ENCODE data around the gene PRF1. TPM values are rescaled to one million over a fixed set of nuclear protein-coding genes. Genes with fewer than 3 reads are reported as not detected.

The PRF1 gene
- total and polyA plus RNA-seq, 2 of the 13 experiments (the other 11 are each of a cell fraction or from before 2014, with no cell fraction given), result 1.00 to 1.4 TPM

DNA sequence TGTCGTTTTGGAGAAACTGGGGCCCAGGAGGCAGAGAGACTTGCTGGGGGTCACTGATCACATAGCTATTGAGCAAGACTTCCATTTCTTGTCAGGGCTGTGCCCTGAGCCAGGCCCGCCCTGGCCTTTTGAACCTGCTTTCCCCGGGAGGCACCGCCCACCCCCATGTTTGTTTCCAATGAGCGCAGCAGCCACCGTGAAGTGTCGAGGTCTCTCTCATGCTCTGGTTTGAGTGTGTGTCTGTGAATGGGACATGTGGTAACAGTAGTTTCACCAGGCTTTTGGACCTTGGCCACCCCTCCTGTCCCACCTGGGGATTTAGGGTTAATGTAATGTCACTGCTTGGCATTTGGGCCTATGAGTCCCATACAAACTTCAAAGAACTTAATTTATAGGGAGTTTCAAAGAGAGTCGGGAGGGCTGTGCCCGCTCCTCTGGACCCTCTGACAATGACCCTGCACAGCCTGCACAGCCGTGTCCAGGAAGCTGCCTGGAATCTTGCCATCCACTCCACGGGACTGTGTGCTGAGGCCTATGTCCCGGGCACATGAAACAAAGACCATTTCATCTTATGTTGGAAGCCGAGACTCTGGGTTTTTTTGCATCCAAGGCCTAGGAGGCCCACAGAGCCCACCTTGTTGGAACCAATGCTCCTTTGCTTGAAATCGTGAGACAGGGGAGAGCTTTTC, 6.3 kb downstream of the PRF1 start:
- intact Hi-C loops (cut with micrococcal nuclease; ENCODE audit: unreplicated experiment), result loop anchor here (1.0 kb wide), 1 partner anchor 37 kb away; no protein-coding TSS in a partner anchor
- Histone ChIP-seq H3K4me1 (ENCODE audit: insufficient read depth, low read length) (peaks cover 39% of the 10 kb centered on the region), H3K4me3 (replicated peaks in 1 of 3; ENCODE audit: insufficient read depth in 1 of 3, low read depth in 2 of 3, low read length in 3 of 3) (peak overlapping the region; percentile 21 to 59 (median 40); a peak in 3 of 6 replicates), H2AFZ (ENCODE audit: low read length) (no peak overlapping the region), H3K79me2 (ENCODE audit: insufficient read depth, low read length) (no peaks in the 10 kb centered on the region), H3K9ac (ENCODE audit: insufficient read depth, low read depth, low read length) (peak overlapping the region; percentile 29), H3K36me3 (replicated peaks in 1 of 2; ENCODE audit: control insufficient read depth in 1 of 2, insufficient read depth in 2 of 2, low read length in 2 of 2) (no peaks in the 10 kb centered on the region), H4K20me1 (ENCODE audit: insufficient read depth, low read length) (no peaks in the 10 kb centered on the region), H3K27ac (ENCODE audit: extremely low read length, insufficient read depth, low read length) (peak overlapping the region; percentile 58), H3K9me3 (ENCODE audit: low read length) (no peaks in the 10 kb centered on the region), H3K27me3 (ENCODE audit: control insufficient read depth in 1 of 2, insufficient read depth in 2 of 2, low read length in 2 of 2) (no peaks in the 10 kb centered on the region), H3K4me2 (ENCODE audit: low read depth, low read length) (peak overlapping the region; percentile 85)
- CTCF ChIA-PET (ENCODE audit: low intra/inter-chr PET ratio, low total read pairs), result no interaction called here
- DNase-seq (ENCODE audit: low spot score) (peak; percentile 89), FAIRE-seq (peak; percentile 96), ATAC-seq (peak; percentile 91)
- POLR2A ChIA-PET, result no interaction called here
- in situ Hi-C loops (cut with HindIII; ENCODE audit: extremely low pct_ligation_motif_present, low pct_unique_long_range_greater_than_20kb), result no loop called here
- BruUV-seq (replicated peaks), result no TSS peak
- 2% methylated on average over 11 of the region's 14 CpGs for WGBS (ENCODE audit: low lambda C conversion rate)
- TF ChIP-seq ETV5 (CRISPR knock-in tag; IDR thresholded peaks at IDR 0.05; ENCODE audit: borderline replicate concordance) (no peak), HDAC1 (CRISPR knock-in tag; IDR thresholded peaks at IDR 0.05) (no peak), SIN3B (IDR thresholded peaks at IDR 0.05; ENCODE audit: low read length) (no peak), HDAC2 (CRISPR knock-in tag; IDR thresholded peaks at IDR 0.05) (peak; percentile 32; the same call in 1 of the 2 replicates), MTA3 (CRISPR knock-in tag; IDR thresholded peaks at IDR 0.05) (no peak), TGIF2 (CRISPR knock-in tag; IDR thresholded peaks at IDR 0.05) (peak; percentile 56)
- TF ChIP-seq, protein P1, sequence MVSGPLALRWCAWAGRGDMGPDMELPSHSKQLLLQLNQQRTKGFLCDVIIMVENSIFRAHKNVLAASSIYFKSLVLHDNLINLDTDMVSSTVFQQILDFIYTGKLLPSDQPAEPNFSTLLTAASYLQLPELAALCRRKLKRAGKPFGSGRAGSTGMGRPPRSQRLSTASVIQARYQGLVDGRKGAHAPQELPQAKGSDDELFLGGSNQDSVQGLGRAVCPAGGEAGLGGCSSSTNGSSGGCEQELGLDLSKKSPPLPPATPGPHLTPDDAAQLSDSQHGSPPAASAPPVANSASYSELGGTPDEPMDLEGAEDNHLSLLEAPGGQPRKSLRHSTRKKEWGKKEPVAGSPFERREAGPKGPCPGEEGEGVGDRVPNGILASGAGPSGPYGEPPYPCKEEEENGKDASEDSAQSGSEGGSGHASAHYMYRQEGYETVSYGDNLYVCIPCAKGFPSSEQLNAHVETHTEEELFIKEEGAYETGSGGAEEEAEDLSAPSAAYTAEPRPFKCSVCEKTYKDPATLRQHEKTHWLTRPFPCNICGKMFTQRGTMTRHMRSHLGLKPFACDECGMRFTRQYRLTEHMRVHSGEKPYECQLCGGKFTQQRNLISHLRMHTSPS (CRISPR knock-in tag; IDR thresholded peaks at IDR 0.05; ENCODE audit: low read depth), result no peak
- TF ChIP-seq, protein P2, sequence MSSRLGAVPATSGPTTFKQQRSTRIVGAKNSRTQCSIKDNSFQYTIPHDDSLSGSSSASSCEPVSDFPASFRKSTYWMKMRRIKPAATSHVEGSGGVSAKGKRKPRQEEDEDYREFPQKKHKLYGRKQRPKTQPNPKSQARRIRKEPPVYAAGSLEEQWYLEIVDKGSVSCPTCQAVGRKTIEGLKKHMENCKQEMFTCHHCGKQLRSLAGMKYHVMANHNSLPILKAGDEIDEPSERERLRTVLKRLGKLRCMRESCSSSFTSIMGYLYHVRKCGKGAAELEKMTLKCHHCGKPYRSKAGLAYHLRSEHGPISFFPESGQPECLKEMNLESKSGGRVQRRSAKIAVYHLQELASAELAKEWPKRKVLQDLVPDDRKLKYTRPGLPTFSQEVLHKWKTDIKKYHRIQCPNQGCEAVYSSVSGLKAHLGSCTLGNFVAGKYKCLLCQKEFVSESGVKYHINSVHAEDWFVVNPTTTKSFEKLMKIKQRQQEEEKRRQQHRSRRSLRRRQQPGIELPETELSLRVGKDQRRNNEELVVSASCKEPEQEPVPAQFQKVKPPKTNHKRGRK (CRISPR knock-in tag; IDR thresholded peaks at IDR 0.05), result no peak
- TF ChIP-seq, protein P3, sequence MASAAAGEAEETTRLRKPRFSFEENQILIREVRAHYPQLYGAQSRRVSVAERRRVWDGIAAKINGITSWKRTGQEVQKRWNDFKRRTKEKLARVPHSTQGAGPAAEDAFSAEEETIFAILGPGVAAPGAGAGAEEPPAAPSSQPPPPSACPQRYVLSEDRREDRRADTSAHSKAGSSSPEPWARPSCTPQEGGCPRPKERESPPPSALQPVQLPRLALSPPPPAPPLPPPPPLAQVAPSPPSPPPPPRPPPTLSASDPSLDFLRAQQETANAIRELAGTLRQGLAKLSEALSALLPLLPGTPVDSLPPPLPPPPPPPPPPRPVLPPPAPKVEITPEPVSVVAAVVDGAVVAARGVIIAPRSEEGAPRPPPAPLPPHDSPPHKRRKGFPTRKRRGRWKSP (CRISPR knock-in tag; IDR thresholded peaks at IDR 0.05), result peak; percentile 36; the same call in 1 of the 2 replicates
- TF ChIP-seq, protein P4, sequence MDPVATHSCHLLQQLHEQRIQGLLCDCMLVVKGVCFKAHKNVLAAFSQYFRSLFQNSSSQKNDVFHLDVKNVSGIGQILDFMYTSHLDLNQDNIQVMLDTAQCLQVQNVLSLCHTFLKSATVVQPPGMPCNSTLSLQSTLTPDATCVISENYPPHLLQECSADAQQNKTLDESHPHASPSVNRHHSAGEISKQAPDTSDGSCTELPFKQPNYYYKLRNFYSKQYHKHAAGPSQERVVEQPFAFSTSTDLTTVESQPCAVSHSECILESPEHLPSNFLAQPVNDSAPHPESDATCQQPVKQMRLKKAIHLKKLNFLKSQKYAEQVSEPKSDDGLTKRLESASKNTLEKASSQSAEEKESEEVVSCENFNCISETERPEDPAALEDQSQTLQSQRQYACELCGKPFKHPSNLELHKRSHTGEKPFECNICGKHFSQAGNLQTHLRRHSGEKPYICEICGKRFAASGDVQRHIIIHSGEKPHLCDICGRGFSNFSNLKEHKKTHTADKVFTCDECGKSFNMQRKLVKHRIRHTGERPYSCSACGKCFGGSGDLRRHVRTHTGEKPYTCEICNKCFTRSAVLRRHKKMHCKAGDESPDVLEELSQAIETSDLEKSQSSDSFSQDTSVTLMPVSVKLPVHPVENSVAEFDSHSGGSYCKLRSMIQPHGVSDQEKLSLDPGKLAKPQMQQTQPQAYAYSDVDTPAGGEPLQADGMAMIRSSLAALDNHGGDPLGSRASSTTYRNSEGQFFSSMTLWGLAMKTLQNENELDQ (CRISPR knock-in tag; IDR thresholded peaks at IDR 0.05; ENCODE audit: borderline replicate concordance), result no peak
- TF ChIP-seq, protein P5, sequence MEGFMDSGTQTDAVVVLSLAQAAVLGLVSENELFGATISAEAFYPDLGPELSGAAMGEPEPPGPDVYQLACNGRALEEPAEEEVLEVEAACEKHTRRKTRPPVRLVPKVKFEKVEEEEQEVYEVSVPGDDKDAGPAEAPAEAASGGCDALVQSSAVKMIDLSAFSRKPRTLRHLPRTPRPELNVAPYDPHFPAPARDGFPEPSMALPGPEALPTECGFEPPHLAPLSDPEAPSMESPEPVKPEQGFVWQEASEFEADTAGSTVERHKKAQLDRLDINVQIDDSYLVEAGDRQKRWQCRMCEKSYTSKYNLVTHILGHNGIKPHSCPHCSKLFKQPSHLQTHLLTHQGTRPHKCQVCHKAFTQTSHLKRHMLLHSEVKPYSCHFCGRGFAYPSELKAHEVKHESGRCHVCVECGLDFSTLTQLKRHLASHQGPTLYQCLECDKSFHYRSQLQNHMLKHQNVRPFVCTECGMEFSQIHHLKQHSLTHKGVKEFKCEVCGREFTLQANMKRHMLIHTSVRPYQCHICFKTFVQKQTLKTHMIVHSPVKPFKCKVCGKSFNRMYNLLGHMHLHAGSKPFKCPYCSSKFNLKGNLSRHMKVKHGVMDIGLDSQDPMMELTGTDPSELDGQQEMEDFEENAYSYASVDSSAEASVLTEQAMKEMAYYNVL (CRISPR knock-in tag; IDR thresholded peaks at IDR 0.05; ENCODE audit: borderline replicate concordance), result no peak
- TF ChIP-seq, protein P6, sequence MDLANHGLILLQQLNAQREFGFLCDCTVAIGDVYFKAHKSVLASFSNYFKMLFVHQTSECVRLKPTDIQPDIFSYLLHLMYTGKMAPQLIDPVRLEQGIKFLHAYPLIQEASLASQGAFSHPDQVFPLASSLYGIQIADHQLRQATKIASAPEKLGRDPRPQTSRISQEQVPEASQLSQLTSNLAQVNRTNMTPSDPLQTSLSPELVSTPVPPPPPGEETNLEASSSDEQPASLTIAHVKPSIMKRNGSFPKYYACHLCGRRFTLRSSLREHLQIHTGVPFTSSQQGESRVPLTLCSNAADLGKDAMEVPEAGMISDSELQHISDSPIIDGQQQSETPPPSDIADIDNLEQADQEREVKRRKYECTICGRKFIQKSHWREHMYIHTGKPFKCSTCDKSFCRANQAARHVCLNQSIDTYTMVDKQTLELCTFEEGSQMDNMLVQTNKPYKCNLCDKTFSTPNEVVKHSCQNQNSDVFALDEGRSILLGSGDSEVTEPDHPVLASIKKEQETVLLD (CRISPR knock-in tag; IDR thresholded peaks at IDR 0.05; ENCODE audit: low read depth), result no peak
